A673 (cell line): ENCODE measurements around the gene ITGA1. TPM values are rescaled to one million over a fixed set of nuclear protein-coding genes. Genes with fewer than 3 reads are reported as not detected.

ENCODE experiments used
- BruUV-seq: library from RNA; stranded (reverse); fragments of 400-500 nt; replicated peaks from 2 replicates; lab custom pipeline; 2021; lab: Mats Ljungman, UMichigan
- CTCF ChIA-PET: fragments of 300-600 bp; sonication (Branson Sonifier 250); formaldehyde crosslinking; loops from one replicate; lab custom pipeline; 2022; ENCODE audit warnings: antibody characterized with exemption; lab: Charles Lee
- POLR2A ChIA-PET: fragments of 300-600 bp; sonication (Branson Sonifier 250); formaldehyde crosslinking; loops from one replicate; lab custom pipeline; 2022; ENCODE audit warnings: antibody characterized with exemption; ENCODE audit not compliant: low non-redundant PET; lab: Charles Lee
- DNase-seq: peaks from one replicate; pipeline ENCODE4 v3.0.0-alpha.2; 2015; ENCODE audit warnings: low spot score
- H3K27ac ChIP-seq: fragments of 200-600 bp; sonication (generic); 2 replicates; pipeline ENCODE4 v1.5.1; 2016; ENCODE audit warnings: mixed run types, low read depth, mild to moderate bottlenecking, mixed read lengths, antibody characterized with exemption, low read length; ENCODE audit not compliant: poor library complexity, severe bottlenecking
- H3K27me3 ChIP-seq: fragments of 200-600 bp; sonication (generic); replicated peaks from 2 replicates; pipeline ENCODE4 v1.6.1; 2017; ENCODE audit warnings: mixed run types, low read depth, mild to moderate bottlenecking, mixed read lengths, antibody characterized with exemption, low read length; ENCODE audit not compliant: insufficient read depth, poor library complexity
- H3K36me3 ChIP-seq: fragments of 200-600 bp; sonication (generic); 2 replicates; pipeline ENCODE4 v1.6.1; 2016; ENCODE audit warnings: mixed run types, mild to moderate bottlenecking, mixed read lengths, antibody characterized with exemption, low read length; ENCODE audit not compliant: insufficient read depth, poor library complexity, severe bottlenecking
- H3K4me1 ChIP-seq: fragments of 200-600 bp; sonication (generic); 2 replicates; pipeline ENCODE4 v1.6.1; 2017; ENCODE audit warnings: mixed run types, mild to moderate bottlenecking, mixed read lengths, antibody characterized with exemption, low read length; ENCODE audit not compliant: insufficient read depth, poor library complexity, severe bottlenecking
- H3K4me3 ChIP-seq: fragments of 200-600 bp; sonication (generic); 2 replicates; pipeline ENCODE4 v1.5.1; 2016; ENCODE audit warnings: low read depth, mixed run types, mild to moderate bottlenecking, mixed read lengths, low read length; ENCODE audit not compliant: poor library complexity, severe bottlenecking
- H3K9me3 ChIP-seq: fragments of 200-600 bp; sonication (generic); 2 replicates; pipeline ENCODE4 v1.6.1; 2016; ENCODE audit warnings: mixed run types, low read depth, mild to moderate bottlenecking, mixed read lengths, antibody characterized with exemption, low read length; ENCODE audit not compliant: poor library complexity, severe bottlenecking
- CTCF ChIP-seq: fragments of 300-800, 200-600 bp; sonication (generic); conservative IDR thresholded peaks from 2 replicates; pipeline ENCODE4 v1.5.1; 2017; ENCODE audit warnings: low read depth, mild to moderate bottlenecking, antibody characterized with exemption, low read length, moderate library complexity, mixed read lengths
- EZH2 ChIP-seq: fragments of 200-600 bp; sonication (generic); IDR thresholded peaks from 2 replicates; pipeline ENCODE4 v1.6.1; 2017; ENCODE audit warnings: borderline replicate concordance, low read depth, mild to moderate bottlenecking, mixed read lengths, antibody characterized with exemption, low read length; ENCODE audit not compliant: poor library complexity, severe bottlenecking
- intact Hi-C: fragments of 100-400 bp; cut with micrococcal nuclease; formaldehyde crosslinking; loops from one replicate; pipeline ENCODE4 v1.10.0; 2022; ENCODE audit not compliant: unreplicated experiment
- total RNA-seq: library from RNA; stranded (reverse); gene quantifications from 2 replicates; pipeline ENCODE4 v1.2.3, GENCODE V29; 2021

Gene ITGA1
- total RNA-seq, 1 experiment from 2014 or later: 8.1 TPM

GRCh38 chr5:52758014-52758413, 29.7 kb upstream of the ITGA1 start:
- DNase-seq: no peak
- POLR2A ChIA-PET: no interaction called here
- BruUV-seq: no TSS peak

DNA sequence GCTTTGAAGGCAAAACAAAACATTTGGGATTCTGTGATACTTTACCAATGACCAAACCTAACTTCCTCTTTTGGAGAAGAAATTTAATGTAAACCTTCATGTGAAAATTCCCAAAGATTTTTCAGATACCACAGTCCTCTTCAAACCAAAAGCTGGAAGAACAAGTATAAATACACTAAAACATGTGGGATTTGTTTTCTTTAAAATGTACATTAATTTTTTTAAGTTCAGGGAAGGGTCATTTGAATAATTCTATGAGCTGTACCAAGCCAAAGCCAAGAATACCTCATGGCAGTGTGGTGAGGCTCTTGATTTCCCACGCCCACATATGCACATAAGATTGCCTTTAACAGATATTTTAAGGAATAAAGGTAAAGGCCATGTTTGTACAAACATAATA, 28.4 kb upstream of the ITGA1 start:
- CTCF ChIA-PET: no interaction called here
- no TSS peak for BruUV-seq
- Histone ChIP-seq H3K27ac (no peak overlapping the region), H3K9me3 (no peaks in the 10 kb centered on the region), H3K4me1 (no peaks in the 10 kb centered on the region), H3K36me3 (no peaks in the 10 kb centered on the region), H3K27me3 (no peaks in the 10 kb centered on the region), H3K4me3 (no peak overlapping the region)
- TF ChIP-seq CTCF (no peak), EZH2 (no peak)
- POLR2A ChIA-PET: no interaction called here
- intact Hi-C loops: no loop called here
- DNase-seq: no peak

More at GRCh38 chr5:52758014-52758413, 29.7 kb upstream of the ITGA1 start:
- TF ChIP-seq EZH2 (no peak), CTCF (no peak)
- no peaks in the 10 kb centered on the region for H3K36me3 ChIP-seq
- no peaks in the 10 kb centered on the region for H3K27me3 ChIP-seq
- CTCF ChIA-PET: no interaction called here
- intact Hi-C loops: no loop called here
- no peaks in the 10 kb centered on the region for H3K9me3 ChIP-seq
- no peak overlapping the region for H3K4me3 ChIP-seq
- H3K4me1 ChIP-seq: no peaks in the 10 kb centered on the region
- no peak overlapping the region for H3K27ac ChIP-seq

GRCh38 chr5:52760695-52761366, 26.9 kb upstream of the ITGA1 start:
- intact Hi-C loops: no loop called here
- ChIA-PET CTCF (no interaction called here), POLR2A (no interaction called here)
- BruUV-seq: no TSS peak
- no peaks in the 10 kb centered on the region for H3K36me3 ChIP-seq
- DNase-seq: no peak
- no peak overlapping the region for H3K27ac ChIP-seq
- H3K4me3 ChIP-seq: no peak overlapping the region
- no peaks in the 10 kb centered on the region for H3K27me3 ChIP-seq
- H3K4me1 ChIP-seq: no peaks in the 10 kb centered on the region
- no peaks in the 10 kb centered on the region for H3K9me3 ChIP-seq
- TF ChIP-seq CTCF: no peak
- TF ChIP-seq EZH2: no peak
